Activated T-cell treated with anti-CD3 and anti-CD28 coated beads, Interleukin-2, amount 50 U/mL, for 24 hours (primary cell): ENCODE measurements around the gene GK.
A peak's percentile ranks its signal among the peaks of the same experiment; 100 is the strongest.
"Not testable (repeated sequence)": the region's sequence is repeated elsewhere in the genome, so short reads cannot be mapped to it uniquely, and the experiment has no call there.

Source experiments
- DNase-seq: peaks from one replicate; pipeline ENCODE4 v3.0.0-alpha.2; 2020
- H3K27ac Mint-ChIP-seq: 2 replicates; pipeline ENCODE4 v1.8.0; 2020; ENCODE audit warnings: mild to moderate bottlenecking, mixed read lengths
- H3K27me3 Mint-ChIP-seq: 2 replicates; pipeline ENCODE4 v1.8.0; 2020; ENCODE audit warnings: mixed read lengths
- H3K36me3 Mint-ChIP-seq: 2 replicates; pipeline ENCODE4 v1.8.0; 2020; ENCODE audit warnings: low read depth, mixed read lengths
- H3K4me1 Mint-ChIP-seq: 2 replicates; pipeline ENCODE4 v1.8.0; 2020; ENCODE audit warnings: low read depth, mixed read lengths
- H3K4me3 Mint-ChIP-seq: 2 replicates; pipeline ENCODE4 v1.8.0; 2020; ENCODE audit warnings: mild to moderate bottlenecking, moderate library complexity, mixed read lengths
- H3K9me3 Mint-ChIP-seq: 2 replicates; pipeline ENCODE4 v1.8.0; 2020; ENCODE audit warnings: mixed read lengths

The GK gene

GRCh38 chrX:30665471-30665870 lies 12.2 kb downstream of the GK start:
- no peak overlapping the region for H3K27ac Mint-ChIP-seq
- H3K4me3 Mint-ChIP-seq = no peak overlapping the region
- H3K27me3 Mint-ChIP-seq = peaks cover 6% of the 10 kb centered on the region
- no peak for DNase-seq
- peaks cover 12% of the 10 kb centered on the region for H3K4me1 Mint-ChIP-seq
- H3K9me3 Mint-ChIP-seq = no peaks in the 10 kb centered on the region
- peaks cover 49% of the 10 kb centered on the region for H3K36me3 Mint-ChIP-seq

- DNase-seq = no peak
- Mint-ChIP-seq H3K36me3 (peaks cover 50% of the 10 kb centered on the region), H3K9me3 (no peaks in the 10 kb centered on the region), H3K4me3 (no peak overlapping the region), H3K4me1 (peaks cover 10% of the 10 kb centered on the region), H3K27me3 (peaks cover 6% of the 10 kb centered on the region), H3K27ac (peak overlapping the region; percentile 47)
These were observed 12.9 kb downstream of the GK start for GRCh38 chrX:30666094-30666493.

- no peak overlapping the region for H3K27ac Mint-ChIP-seq
- H3K9me3 Mint-ChIP-seq = no peaks in the 10 kb centered on the region
- DNase-seq = no peak
These were observed 15.4 kb downstream of the GK start for GRCh38 chrX:30668581-30668980.

GRCh38 chrX:30671189-30671588 lies 18.0 kb downstream of the GK start:
- not testable (repeated sequence) for H3K27ac Mint-ChIP-seq, H3K4me3 Mint-ChIP-seq, H3K9me3 Mint-ChIP-seq, H3K4me1 Mint-ChIP-seq, H3K27me3 Mint-ChIP-seq, DNase-seq
- peaks cover 62% of the 10 kb centered on the region for H3K36me3 Mint-ChIP-seq

More at GRCh38 chrX:30668581-30668980, 15.4 kb downstream of the GK start:
- Mint-ChIP-seq H3K36me3 (peaks cover 59% of the 10 kb centered on the region), H3K4me1 (peaks cover 5% of the 10 kb centered on the region), H3K27me3 (peaks cover 6% of the 10 kb centered on the region), H3K4me3 (no peak overlapping the region)

GRCh38 chrX:30673127-30673796 lies 20.0 kb downstream of the GK start:
- peaks cover 6% of the 10 kb centered on the region for H3K27me3 Mint-ChIP-seq
- H3K9me3 Mint-ChIP-seq = no peaks in the 10 kb centered on the region
- H3K36me3 Mint-ChIP-seq = peaks cover 70% of the 10 kb centered on the region
- H3K4me3 Mint-ChIP-seq = no peak overlapping the region
- no peak for DNase-seq
- H3K4me1 Mint-ChIP-seq = no peaks in the 10 kb centered on the region
- H3K27ac Mint-ChIP-seq = no peak overlapping the region

- no peak for DNase-seq
- Mint-ChIP-seq H3K4me1 (no peaks in the 10 kb centered on the region), H3K36me3 (peaks cover 64% of the 10 kb centered on the region), H3K27me3 (no peaks in the 10 kb centered on the region), H3K4me3 (no peak overlapping the region), H3K9me3 (no peaks in the 10 kb centered on the region), H3K27ac (peak overlapping the region; percentile 6)
These were observed 20.8 kb downstream of the GK start for GRCh38 chrX:30673884-30674598.

- Mint-ChIP-seq H3K27me3 (no peaks in the 10 kb centered on the region), H3K36me3 (peaks cover 64% of the 10 kb centered on the region), H3K4me1 (no peaks in the 10 kb centered on the region), H3K9me3 (no peaks in the 10 kb centered on the region), H3K27ac (no peak overlapping the region), H3K4me3 (no peak overlapping the region)
- DNase-seq = no peak
These were observed 21.6 kb downstream of the GK start for GRCh38 chrX:30674799-30675198.

- DNase-seq = no peak
- Mint-ChIP-seq H3K27me3 (peaks cover 5% of the 10 kb centered on the region), H3K4me3 (no peak overlapping the region), H3K27ac (no peak overlapping the region), H3K4me1 (no peaks in the 10 kb centered on the region), H3K36me3 (peaks cover 57% of the 10 kb centered on the region), H3K9me3 (no peaks in the 10 kb centered on the region)
These were observed 26.1 kb downstream of the GK start for GRCh38 chrX:30679369-30679768.

- DNase-seq = no peak
- Mint-ChIP-seq H3K9me3 (no peaks in the 10 kb centered on the region), H3K27me3 (peaks cover 5% of the 10 kb centered on the region), H3K4me3 (no peak overlapping the region), H3K27ac (no peak overlapping the region), H3K36me3 (peaks cover 57% of the 10 kb centered on the region), H3K4me1 (no peaks in the 10 kb centered on the region)
These were observed 27.4 kb downstream of the GK start for GRCh38 chrX:30680618-30681017.

GRCh38 chrX:30688641-30689040 lies 35.4 kb downstream of the GK start:
- DNase-seq = no peak
- H3K4me1 Mint-ChIP-seq = no peaks in the 10 kb centered on the region
- no peak overlapping the region for H3K27ac Mint-ChIP-seq
- no peak overlapping the region for H3K4me3 Mint-ChIP-seq
- H3K9me3 Mint-ChIP-seq = no peaks in the 10 kb centered on the region
- peaks cover 5% of the 10 kb centered on the region for H3K27me3 Mint-ChIP-seq
- H3K36me3 Mint-ChIP-seq = peaks cover 44% of the 10 kb centered on the region

GRCh38 chrX:30689116-30689515 lies 35.9 kb downstream of the GK start:
- H3K27ac Mint-ChIP-seq = no peak overlapping the region
- no peak for DNase-seq
- H3K4me1 Mint-ChIP-seq = no peaks in the 10 kb centered on the region
- peaks cover 5% of the 10 kb centered on the region for H3K27me3 Mint-ChIP-seq
- H3K4me3 Mint-ChIP-seq = no peak overlapping the region
- no peaks in the 10 kb centered on the region for H3K9me3 Mint-ChIP-seq
- H3K36me3 Mint-ChIP-seq = peaks cover 43% of the 10 kb centered on the region

- Mint-ChIP-seq H3K27ac (no peak overlapping the region), H3K27me3 (peaks cover 9% of the 10 kb centered on the region), H3K9me3 (no peaks in the 10 kb centered on the region), H3K4me3 (no peak overlapping the region), H3K36me3 (peaks cover 52% of the 10 kb centered on the region), H3K4me1 (no peaks in the 10 kb centered on the region)
- no peak for DNase-seq
These were observed 37.1 kb downstream of the GK start for GRCh38 chrX:30690330-30690729.

GRCh38 chrX:30693999-30694650 lies 40.9 kb downstream of the GK start:
- no peaks in the 10 kb centered on the region for H3K4me1 Mint-ChIP-seq
- no peaks in the 10 kb centered on the region for H3K9me3 Mint-ChIP-seq
- H3K27me3 Mint-ChIP-seq = peaks cover 11% of the 10 kb centered on the region
- H3K27ac Mint-ChIP-seq = no peak overlapping the region
- peaks cover 54% of the 10 kb centered on the region for H3K36me3 Mint-ChIP-seq
- DNase-seq = no peak
- H3K4me3 Mint-ChIP-seq = no peak overlapping the region

GRCh38 chrX:30702736-30703135 lies 49.5 kb downstream of the GK start:
- Mint-ChIP-seq H3K4me1 (no peaks in the 10 kb centered on the region), H3K9me3 (no peaks in the 10 kb centered on the region), H3K27me3 (no peaks in the 10 kb centered on the region), H3K36me3 (peaks cover 53% of the 10 kb centered on the region), H3K4me3 (no peak overlapping the region), H3K27ac (no peak overlapping the region)
- DNase-seq = no peak

GRCh38 chrX:30706216-30706775 lies 53.1 kb downstream of the GK start:
- no peak for DNase-seq
- H3K36me3 Mint-ChIP-seq = peaks cover 57% of the 10 kb centered on the region
- no peaks in the 10 kb centered on the region for H3K4me1 Mint-ChIP-seq
- H3K27ac Mint-ChIP-seq = no peak overlapping the region
- H3K9me3 Mint-ChIP-seq = no peaks in the 10 kb centered on the region
- no peak overlapping the region for H3K4me3 Mint-ChIP-seq
- H3K27me3 Mint-ChIP-seq = peaks cover 3% of the 10 kb centered on the region
